Measurements from ENCODE around the gene NLRC4.
"Not testable (repeated sequence)": the region's sequence is repeated elsewhere in the genome, so short reads cannot be mapped to it uniquely, and the experiment has no call there.

NLRC4 gene

GRCh38 chr2:32246911-32247310 is 17.8 kb downstream of the NLRC4 start:
- DNase-seq = no peak

- no peak for DNase-seq
Observed at GRCh38 chr2:32242331-32242730, 22.4 kb downstream of the NLRC4 start.

GRCh38 chr2:32237996-32238395 is 26.7 kb downstream of the NLRC4 start:
- DNase-seq = no peak

- DNase-seq = no peak
Observed at GRCh38 chr2:32237488-32237887, 27.2 kb downstream of the NLRC4 start.

GRCh38 chr2:32235315-32235714 is 29.4 kb downstream of the NLRC4 start:
- DNase-seq = no peak

- no peak for DNase-seq
Observed at GRCh38 chr2:32231959-32232358, 32.7 kb downstream of the NLRC4 start.

- no peak for DNase-seq
Observed at GRCh38 chr2:32229635-32230034, 35.1 kb downstream of the NLRC4 start.

GRCh38 chr2:32228181-32228580 is 36.5 kb downstream of the NLRC4 start:
- no peak for DNase-seq

GRCh38 chr2:32227492-32227891 is 37.2 kb downstream of the NLRC4 start:
- DNase-seq = no peak

- no peak for DNase-seq
Observed at GRCh38 chr2:32222966-32223365, 41.7 kb downstream of the NLRC4 start.

- no peak for DNase-seq
Observed at GRCh38 chr2:32220445-32220844, 44.2 kb downstream of the NLRC4 start.

GRCh38 chr2:32212295-32212694 is 52.4 kb downstream of the NLRC4 start:
- no peak for DNase-seq

- no peak for DNase-seq
Observed at GRCh38 chr2:32210767-32211408, 53.8 kb downstream of the NLRC4 start.

- DNase-seq = not testable (repeated sequence)
Observed at GRCh38 chr2:32203428-32203827, 61.3 kb downstream of the NLRC4 start.

GRCh38 chr2:32200814-32201213 is 63.9 kb downstream of the NLRC4 start:
- DNase-seq = no peak

- no peak for DNase-seq
Observed at GRCh38 chr2:32192418-32192817, 72.3 kb downstream of the NLRC4 start.

GRCh38 chr2:32189011-32189410 is 75.7 kb downstream of the NLRC4 start:
- no peak for DNase-seq

GRCh38 chr2:32182667-32183066 is 82.0 kb downstream of the NLRC4 start:
- DNase-seq = no peak

Measured in NCI-H226 (cell line).